SHP77 (cell line): ENCODE measurements around the gene SIL1.

ENCODE experiments used
- DNase-seq, 2 experiments: peaks; one replicate each; lab custom pipeline; 2025; lab: John Stamatoyannopoulos, UW

SIL1 gene

GRCh38 chr5:138918686-138919085 is 279.5 kb downstream of the SIL1 start:
- DNase-seq, result no peak

DNA sequence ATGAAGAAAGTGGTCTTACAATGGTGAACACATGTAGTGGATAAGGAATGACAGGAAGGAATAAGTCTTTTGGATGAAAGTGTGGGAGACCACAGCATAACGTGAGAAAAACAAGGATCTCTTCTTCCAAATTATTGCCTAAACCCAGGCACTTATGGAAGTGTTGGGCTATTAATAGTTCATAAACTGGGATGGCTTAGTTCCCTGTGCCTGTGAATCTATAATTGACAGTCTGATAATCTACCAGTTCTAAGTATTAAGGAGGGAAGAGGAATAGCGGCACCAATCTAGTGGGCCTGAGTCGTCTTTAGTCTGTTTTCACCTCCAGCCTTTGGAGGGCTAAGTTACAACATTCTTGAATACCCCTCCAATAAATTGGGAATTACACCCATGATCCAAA is 283.8 kb downstream of the SIL1 start:
- no peak for DNase-seq

DNA sequence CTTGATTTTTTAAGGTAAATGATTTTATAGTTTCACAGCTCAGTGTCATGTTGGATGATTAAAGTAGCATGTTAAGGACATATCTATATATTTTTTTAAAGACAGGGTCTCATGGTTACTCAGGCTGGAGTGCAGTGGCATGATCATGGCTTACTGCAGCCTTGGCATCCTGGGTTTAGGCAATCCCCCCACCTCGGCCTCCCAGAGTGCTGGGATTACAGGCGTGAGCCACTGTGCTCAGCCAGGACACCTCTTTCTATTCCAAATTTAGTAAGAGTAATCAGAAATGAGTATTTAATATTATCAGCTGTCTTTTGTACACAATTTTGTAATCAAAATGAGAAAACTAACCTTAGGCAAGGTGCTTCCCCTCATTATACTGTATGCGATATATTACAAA is 284.4 kb downstream of the SIL1 start:
- DNase-seq, result no peak

DNA sequence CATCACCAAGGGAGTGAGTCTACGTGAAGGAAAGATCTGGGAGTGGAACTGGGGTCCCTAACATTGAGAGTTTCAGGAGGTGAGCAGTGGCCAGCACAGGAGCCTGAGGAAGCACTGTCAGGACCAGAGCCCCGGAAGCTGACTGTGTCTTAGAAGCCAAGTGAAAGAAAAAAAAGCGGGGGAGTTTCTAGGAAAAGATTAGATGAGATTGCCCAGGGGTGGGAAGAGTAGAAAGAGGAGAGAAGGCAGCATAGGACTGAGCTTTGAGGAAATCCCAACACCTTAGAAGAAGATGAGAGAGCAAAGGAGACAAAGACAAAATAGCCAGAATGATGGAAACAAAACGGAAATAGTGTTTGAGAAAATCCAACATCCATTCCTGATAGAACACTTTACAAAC is 286.1 kb downstream of the SIL1 start:
- no peak for DNase-seq

DNA sequence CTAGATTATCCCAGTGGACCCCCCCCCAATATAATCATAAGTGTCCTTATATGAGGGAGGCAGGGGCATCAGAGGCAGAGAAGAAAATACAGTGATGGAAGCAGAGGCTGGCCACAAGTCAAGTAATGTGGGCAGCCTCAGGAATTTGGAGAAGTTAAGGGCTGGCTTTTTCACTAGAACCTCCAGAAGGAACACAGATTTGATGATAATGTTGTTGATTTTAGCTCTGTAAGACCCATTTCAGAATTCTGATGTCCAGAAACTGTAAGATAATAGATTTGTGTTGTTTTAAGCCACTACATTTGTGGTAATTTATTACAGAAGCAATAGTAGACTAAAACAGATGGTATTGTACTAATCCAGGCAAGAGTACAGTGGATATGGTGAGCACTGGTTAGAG is 286.7 kb downstream of the SIL1 start:
- no peak for DNase-seq

DNA sequence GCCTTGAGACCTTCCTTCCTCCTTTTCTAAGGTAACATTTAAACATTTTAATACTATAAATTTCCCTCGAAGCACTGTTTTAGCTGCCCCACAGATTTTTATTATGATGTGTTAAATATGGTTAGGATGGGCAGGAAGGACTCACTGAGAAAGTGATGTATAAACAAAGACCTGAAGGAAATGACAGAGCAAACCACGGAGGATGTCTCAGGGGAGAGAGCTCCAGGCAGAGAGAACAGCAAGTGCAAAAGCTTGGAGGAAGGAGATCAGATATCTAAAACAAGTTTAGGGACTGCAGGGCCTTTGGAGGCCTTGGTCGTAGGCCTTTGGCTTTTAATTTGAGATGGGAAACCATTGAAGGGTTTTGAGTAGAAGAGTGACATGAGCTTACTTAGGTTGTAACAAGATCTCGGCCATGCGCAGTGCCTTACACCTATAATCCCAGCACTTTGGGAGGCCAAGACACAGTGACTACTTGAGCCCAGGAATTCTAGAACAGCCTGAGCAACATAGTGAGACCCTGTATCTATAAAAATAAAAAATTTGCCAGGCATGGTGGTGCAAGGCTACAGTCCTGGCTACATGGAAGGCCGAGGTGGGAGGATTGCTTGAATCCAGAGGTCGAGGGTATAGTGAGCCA is 287.5 kb downstream of the SIL1 start:
- DNase-seq, result no peak

DNA sequence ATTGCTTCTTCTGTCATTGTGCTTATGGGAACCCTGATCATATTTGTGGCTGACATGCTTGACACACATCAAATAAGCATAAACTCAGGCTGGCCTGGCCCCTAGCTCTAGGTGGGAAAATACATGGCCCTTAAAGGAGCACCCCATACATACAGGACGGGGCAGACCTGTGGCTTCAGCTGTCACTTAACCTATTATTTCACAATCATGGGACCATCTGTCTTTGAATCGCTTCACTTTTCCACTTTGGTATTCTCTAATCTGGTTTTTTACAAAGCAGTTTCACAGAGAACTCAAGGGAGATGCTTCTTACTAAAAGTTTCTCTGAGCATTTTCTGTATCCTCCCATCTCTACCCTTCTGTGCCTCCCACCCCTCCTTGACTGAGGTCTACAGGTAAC is 288.4 kb downstream of the SIL1 start:
- no peak for DNase-seq

GRCh38 chr5:138905541-138905940 is 292.6 kb downstream of the SIL1 start:
- DNase-seq, result no peak

- no peak for DNase-seq
Observed at GRCh38 chr5:138903130-138903775, 294.9 kb downstream of the SIL1 start.

DNA sequence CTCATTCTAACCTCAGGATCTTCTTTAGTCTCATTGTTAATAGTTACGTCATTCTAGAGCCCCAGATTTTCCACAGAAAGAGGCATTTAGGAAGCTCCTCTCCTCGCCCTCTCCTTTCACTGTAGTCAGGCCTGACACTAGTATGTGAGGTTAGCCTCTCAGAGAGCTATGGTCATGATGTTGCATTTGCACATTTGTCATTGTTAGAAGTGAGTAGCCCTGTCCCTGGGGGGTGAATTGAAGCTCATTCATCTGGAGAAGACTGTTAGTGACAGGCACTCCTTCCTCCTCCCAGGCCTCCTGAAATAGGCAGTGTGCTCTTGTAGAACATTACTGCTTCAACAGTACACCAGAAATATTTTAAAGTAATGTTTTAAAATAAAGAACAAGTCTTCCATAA is 296.5 kb downstream of the SIL1 start:
- no peak for DNase-seq

DNA sequence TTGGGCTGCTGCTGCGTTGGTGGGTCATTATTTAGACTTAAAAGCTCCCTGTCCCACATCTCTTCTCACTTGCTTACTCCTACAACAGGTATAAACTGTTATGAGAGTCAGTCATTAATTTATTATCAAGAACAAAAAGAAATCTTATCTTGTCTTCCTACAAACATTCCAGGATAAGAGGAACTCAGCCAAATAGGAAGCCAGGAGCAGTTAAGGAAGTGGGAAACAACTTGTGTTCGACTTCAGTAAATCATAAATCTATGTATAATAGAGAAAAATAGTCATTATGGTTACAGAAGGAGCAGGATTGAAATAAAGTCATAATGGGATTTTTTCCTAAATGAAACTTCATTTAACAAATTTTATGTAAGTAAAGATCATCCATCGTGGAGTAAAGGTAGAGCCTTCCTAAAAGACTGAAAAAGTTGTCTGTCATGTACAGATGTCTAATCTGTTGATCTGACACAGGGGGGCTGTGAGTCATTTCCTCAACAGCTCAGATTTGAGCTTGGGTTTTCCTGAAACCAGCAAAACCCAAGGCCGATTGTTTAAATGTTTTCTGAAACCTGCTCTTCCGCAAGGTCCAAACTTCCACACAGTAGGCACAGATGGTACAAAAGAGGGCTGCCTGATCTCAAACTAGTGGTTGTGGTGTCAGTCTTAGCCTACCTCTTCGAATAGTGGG is 297.7 kb downstream of the SIL1 start:
- DNase-seq, result no peak

DNA sequence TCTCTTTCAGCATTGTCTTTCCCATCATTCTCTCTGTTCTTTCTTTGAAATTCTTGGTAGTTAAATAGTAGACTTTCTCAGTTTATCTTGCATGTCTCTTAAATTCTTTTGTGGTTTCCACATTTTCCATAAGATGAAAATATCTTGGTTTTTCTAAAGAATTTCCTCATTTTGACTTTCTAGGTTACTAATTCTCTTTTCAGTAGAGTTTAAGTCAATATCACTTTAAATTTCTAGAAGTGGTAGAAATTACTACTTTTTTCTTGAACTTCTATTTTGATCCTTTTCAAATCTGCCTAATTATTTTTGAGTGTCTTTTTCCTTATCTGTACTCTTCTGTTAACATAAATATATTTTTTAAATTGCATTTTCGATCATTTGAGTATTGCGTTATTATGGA is 299.4 kb downstream of the SIL1 start:
- no peak for DNase-seq

GRCh38 chr5:138898299-138898698 is 299.9 kb downstream of the SIL1 start:
- no peak for DNase-seq
